ENCODE data around the gene UTP18. TPM values are rescaled to one million over a fixed set of nuclear protein-coding genes. Genes with fewer than 3 reads are reported as not detected.

Gene UTP18
- total and polyA plus RNA-seq, 2 of the 13 experiments (the other 11 are each of a cell fraction or from before 2014, with no cell fraction given), result 35.2 to 104 TPM

DNA sequence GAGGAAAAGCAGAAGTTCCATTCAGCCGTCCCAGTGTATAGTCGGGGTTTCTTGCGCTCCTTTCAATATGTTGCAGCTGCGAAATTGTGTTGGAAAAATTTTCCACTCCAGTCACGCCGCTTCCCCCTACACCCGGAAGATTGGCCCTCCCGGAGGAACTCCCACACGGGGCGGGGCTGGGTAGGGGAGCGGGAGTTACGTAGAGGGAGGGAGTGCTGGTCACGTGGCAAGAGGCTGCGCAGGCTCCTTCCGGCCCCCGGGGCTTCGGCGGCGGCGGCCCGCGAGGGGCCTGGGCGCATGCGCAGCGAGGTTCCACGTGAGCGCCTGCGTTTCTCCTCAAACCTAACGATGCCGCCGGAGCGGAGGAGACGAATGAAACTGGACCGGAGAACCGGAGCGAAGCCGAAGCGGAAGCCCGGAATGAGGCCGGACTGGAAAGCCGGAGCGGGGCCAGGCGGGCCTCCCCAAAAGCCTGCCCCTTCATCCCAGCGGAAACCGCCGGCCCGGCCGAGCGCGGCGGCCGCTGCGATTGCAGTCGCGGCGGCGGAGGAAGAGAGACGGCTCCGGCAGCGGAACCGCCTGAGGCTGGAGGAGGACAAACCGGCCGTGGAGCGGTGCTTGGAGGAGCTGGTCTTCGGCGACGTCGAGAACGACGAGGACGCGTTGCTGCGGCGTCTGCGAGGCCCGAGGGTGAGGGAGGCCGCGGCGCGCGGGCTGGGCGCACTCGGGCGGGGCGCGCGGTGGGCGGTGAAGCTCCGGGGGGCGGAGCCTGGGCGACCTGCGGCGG is at the start of gene UTP18 (continued):
- TF ChIP-seq, protein P1, sequence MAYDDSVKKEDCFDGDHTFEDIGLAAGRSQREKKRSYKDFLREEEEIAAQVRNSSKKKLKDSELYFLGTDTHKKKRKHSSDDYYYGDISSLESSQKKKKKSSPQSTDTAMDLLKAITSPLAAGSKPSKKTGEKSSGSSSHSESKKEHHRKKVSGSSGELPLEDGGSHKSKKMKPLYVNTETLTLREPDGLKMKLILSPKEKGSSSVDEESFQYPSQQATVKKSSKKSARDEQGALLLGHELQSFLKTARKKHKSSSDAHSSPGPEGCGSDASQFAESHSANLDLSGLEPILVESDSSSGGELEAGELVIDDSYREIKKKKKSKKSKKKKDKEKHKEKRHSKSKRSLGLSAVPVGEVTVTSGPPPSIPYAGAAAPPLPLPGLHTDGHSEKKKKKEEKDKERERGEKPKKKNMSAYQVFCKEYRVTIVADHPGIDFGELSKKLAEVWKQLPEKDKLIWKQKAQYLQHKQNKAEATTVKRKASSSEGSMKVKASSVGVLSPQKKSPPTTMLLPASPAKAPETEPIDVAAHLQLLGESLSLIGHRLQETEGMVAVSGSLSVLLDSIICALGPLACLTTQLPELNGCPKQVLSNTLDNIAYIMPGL (CRISPR knock-in tag; IDR thresholded peaks at IDR 0.05; ENCODE audit: borderline replicate concordance in 1 of 2, low read depth in 1 of 2), result peak; percentile 83 to 93
- peak; percentile 84; the same call in 1 of the 2 replicates for TF ChIP-seq SNAPC2 (CRISPR knock-in tag; IDR thresholded peaks at IDR 0.05)
- TF ChIP-seq GZF1 (CRISPR knock-in tag; IDR thresholded peaks at IDR 0.05), result peak; percentile 92
- TF ChIP-seq SOX6 (IDR thresholded peaks at IDR 0.05), result no peak
- TF ChIP-seq SOX6 (CRISPR knock-in tag; IDR thresholded peaks at IDR 0.05), result peak; percentile 74
- peak; percentile 97 for TF ChIP-seq ETV5 (CRISPR knock-in tag; IDR thresholded peaks at IDR 0.05; ENCODE audit: borderline replicate concordance)
- peak; percentile 89 for TF ChIP-seq ETV6 (CRISPR knock-in tag; conservative IDR thresholded peaks at IDR 0.05)
- TF ChIP-seq HDAC1 (CRISPR knock-in tag; IDR thresholded peaks at IDR 0.05), result peak; percentile 94
- peak; percentile 98 for TF ChIP-seq ZNF343 (CRISPR knock-in tag; IDR thresholded peaks at IDR 0.05)
- TF ChIP-seq, protein P2, sequence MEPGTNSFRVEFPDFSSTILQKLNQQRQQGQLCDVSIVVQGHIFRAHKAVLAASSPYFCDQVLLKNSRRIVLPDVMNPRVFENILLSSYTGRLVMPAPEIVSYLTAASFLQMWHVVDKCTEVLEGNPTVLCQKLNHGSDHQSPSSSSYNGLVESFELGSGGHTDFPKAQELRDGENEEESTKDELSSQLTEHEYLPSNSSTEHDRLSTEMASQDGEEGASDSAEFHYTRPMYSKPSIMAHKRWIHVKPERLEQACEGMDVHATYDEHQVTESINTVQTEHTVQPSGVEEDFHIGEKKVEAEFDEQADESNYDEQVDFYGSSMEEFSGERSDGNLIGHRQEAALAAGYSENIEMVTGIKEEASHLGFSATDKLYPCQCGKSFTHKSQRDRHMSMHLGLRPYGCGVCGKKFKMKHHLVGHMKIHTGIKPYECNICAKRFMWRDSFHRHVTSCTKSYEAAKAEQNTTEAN (CRISPR knock-in tag; conservative IDR thresholded peaks at IDR 0.05), result peak; percentile 84
- TF ChIP-seq, protein P3, sequence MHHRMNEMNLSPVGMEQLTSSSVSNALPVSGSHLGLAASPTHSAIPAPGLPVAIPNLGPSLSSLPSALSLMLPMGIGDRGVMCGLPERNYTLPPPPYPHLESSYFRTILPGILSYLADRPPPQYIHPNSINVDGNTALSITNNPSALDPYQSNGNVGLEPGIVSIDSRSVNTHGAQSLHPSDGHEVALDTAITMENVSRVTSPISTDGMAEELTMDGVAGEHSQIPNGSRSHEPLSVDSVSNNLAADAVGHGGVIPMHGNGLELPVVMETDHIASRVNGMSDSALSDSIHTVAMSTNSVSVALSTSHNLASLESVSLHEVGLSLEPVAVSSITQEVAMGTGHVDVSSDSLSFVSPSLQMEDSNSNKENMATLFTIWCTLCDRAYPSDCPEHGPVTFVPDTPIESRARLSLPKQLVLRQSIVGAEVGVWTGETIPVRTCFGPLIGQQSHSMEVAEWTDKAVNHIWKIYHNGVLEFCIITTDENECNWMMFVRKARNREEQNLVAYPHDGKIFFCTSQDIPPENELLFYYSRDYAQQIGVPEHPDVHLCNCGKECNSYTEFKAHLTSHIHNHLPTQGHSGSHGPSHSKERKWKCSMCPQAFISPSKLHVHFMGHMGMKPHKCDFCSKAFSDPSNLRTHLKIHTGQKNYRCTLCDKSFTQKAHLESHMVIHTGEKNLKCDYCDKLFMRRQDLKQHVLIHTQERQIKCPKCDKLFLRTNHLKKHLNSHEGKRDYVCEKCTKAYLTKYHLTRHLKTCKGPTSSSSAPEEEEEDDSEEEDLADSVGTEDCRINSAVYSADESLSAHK (CRISPR knock-in tag; IDR thresholded peaks at IDR 0.05; ENCODE audit: borderline replicate concordance), result no peak; the same call in 1 of the 2 replicates
- peak; percentile 68 for TF ChIP-seq POLR2AphosphoS5 (IDR thresholded peaks at IDR 0.05; ENCODE audit: low read depth, low read length)
- TF ChIP-seq HOXA9 (CRISPR knock-in tag; IDR thresholded peaks at IDR 0.05; ENCODE audit: borderline replicate concordance), result peak; percentile 73
- TF ChIP-seq STAG1 (CRISPR knock-in tag; IDR thresholded peaks at IDR 0.05), result no peak; the same call in 1 of the 2 replicates
- peak; percentile 98 for TF ChIP-seq ZNF124 (CRISPR knock-in tag; IDR thresholded peaks at IDR 0.05)
- TF ChIP-seq PCBP1 (IDR thresholded peaks at IDR 0.05; ENCODE audit: borderline replicate concordance, low read depth, low read length), result peak; percentile 44; the same call in 1 of the 2 replicates
- no peak for TF ChIP-seq MATR3 (CRISPR knock-in tag; IDR thresholded peaks at IDR 0.05)
- TF ChIP-seq GABPA (IDR thresholded peaks at IDR 0.05; ENCODE audit: low read depth, low read length), result peak; percentile 60
- peak; percentile 87 for TF ChIP-seq GABPA (CRISPR knock-in tag; IDR thresholded peaks at IDR 0.05; ENCODE audit: low read depth)
- TF ChIP-seq PITX1 (CRISPR knock-in tag; IDR thresholded peaks at IDR 0.05), result peak; percentile 83

Measured in HepG2 (cell line).